CD4-positive, alpha-beta T cell (primary cell): ENCODE results near the gene CHPT1. TPM values are rescaled to one million over a fixed set of nuclear protein-coding genes. Genes with fewer than 3 reads are reported as not detected.
"Not testable (repeated sequence)": the region's sequence is repeated elsewhere in the genome, so short reads cannot be mapped to it uniquely, and the experiment has no call there.

ENCODE experiments used
- ATAC-seq: fragments of 200-7000 bp; cut with Tn5 transposase; one replicate; pipeline ENCODE4 v1.10.0; 2022; ENCODE audit warnings: mild to moderate bottlenecking; ENCODE audit not compliant: poor library complexity
- CTCF ChIA-PET: fragments of 350-600 bp; sonication (Branson Sonifier 250); formaldehyde crosslinking; loops from one replicate; lab custom pipeline; 2021; ENCODE audit warnings: antibody characterized with exemption, inconsistent platforms; lab: Charles Lee
- POLR2A ChIA-PET: fragments of 350-600 bp; sonication (Branson Sonifier 250); formaldehyde crosslinking; loops from one replicate; lab custom pipeline; 2021; ENCODE audit warnings: antibody characterized with exemption, inconsistent platforms; lab: Charles Lee
- DNase-seq, 14 experiments: peaks; one replicate each; pipeline ENCODE4 v3.0.0-alpha.2; 2013 to 2020; ENCODE audit warnings: mixed read lengths in 2 of 14
- H3K27ac ChIP-seq, 2 donors: one replicate each; pipeline versions ENCODE4 v1.5.1 to v1.7.0; 2013; ENCODE audit warnings: low read length in 2 of 2, low read depth in 1 of 2, mild to moderate bottlenecking in 1 of 2
- H3K27me3 ChIP-seq, 2 experiments: 1 replicate in 1 of 2; 2 replicates in 1 of 2; pipeline versions ENCODE4 v1.6.1 to v1.7.0; 2013; ENCODE audit warnings: low read length in 2 of 2, control low read depth in 1 of 2, mild to moderate bottlenecking in 1 of 2, moderate library complexity in 1 of 2; ENCODE audit not compliant: insufficient read depth in 2 of 2, control insufficient read depth in 1 of 2
- H3K36me3 ChIP-seq: one replicate; pipeline ENCODE4 v1.6.1; 2013; ENCODE audit warnings: low read length, control low read depth; ENCODE audit not compliant: insufficient read depth
- H3K4me1 ChIP-seq: one replicate; pipeline ENCODE4 v1.6.1; 2013; ENCODE audit warnings: low read length, control low read depth; ENCODE audit not compliant: insufficient read depth
- H3K4me3 ChIP-seq: one replicate; pipeline ENCODE4 v1.5.1; 2013; ENCODE audit warnings: mild to moderate bottlenecking, low read length, moderate library complexity
- H3K9me3 ChIP-seq, 2 experiments: 1 replicate in 1 of 2; 2 replicates in 1 of 2; pipeline versions ENCODE4 v1.6.1 to v1.7.0; 2013; ENCODE audit warnings: low read length in 2 of 2, mild to moderate bottlenecking in 2 of 2, control low read depth in 1 of 2, moderate library complexity in 1 of 2; ENCODE audit not compliant: control insufficient read depth in 1 of 2, insufficient read depth in 1 of 2
- H3K27ac Mint-ChIP-seq: one replicate; pipeline ENCODE4 v1.8.0; 2020; ENCODE audit warnings: mixed read lengths
- H3K27me3 Mint-ChIP-seq: one replicate; pipeline ENCODE4 v1.8.0; 2021; ENCODE audit warnings: mixed read lengths
- H3K36me3 Mint-ChIP-seq: one replicate; pipeline ENCODE4 v1.8.0; 2021; ENCODE audit warnings: low read depth, mixed read lengths
- H3K4me1 Mint-ChIP-seq: one replicate; pipeline ENCODE4 v1.8.0; 2021; ENCODE audit warnings: low read depth, mixed read lengths
- H3K4me3 Mint-ChIP-seq: one replicate; pipeline ENCODE4 v1.8.0; 2020; ENCODE audit warnings: mild to moderate bottlenecking, mixed read lengths
- H3K9me3 Mint-ChIP-seq: one replicate; pipeline ENCODE4 v1.8.0; 2020; ENCODE audit warnings: mixed read lengths
- CTCF ChIP-seq: fragments of 200-600 bp; IDR thresholded peaks from one replicate; pipeline ENCODE4 v1.8.0; 2022; ENCODE audit warnings: antibody characterized with exemption, mild to moderate bottlenecking
- intact Hi-C, 2 experiments: fragments of 100-400 bp; cut with DNase I in 1 of 2; cut with micrococcal nuclease in 1 of 2; formaldehyde crosslinking; loops; one replicate each; pipeline versions ENCODE4 v1.15.1 to v1.9.0; 2023 to 2025; cut with DNase I, micrococcal nuclease
- total RNA-seq, 174 experiments: library from RNA in 2 of 174; stranded (reverse) in 2 of 174; gene quantifications; one replicate each; pipeline ENCODE4 v1.2.3 and lab custom pipeline; 2021 to 2026

The CHPT1 gene
- total RNA-seq, 2 experiments from 2014 or later = 10.8 to 11.9 TPM

- H3K4me1 ChIP-seq = no peaks in the 10 kb centered on the region
- H3K9me3 Mint-ChIP-seq = no peaks in the 10 kb centered on the region
- DNase-seq = no peak
- no peak for ATAC-seq
- no peak for TF ChIP-seq CTCF
- H3K4me3 ChIP-seq = no peak overlapping the region
- H3K36me3 ChIP-seq = no peaks in the 10 kb centered on the region
- H3K27ac Mint-ChIP-seq = no peak overlapping the region
- CTCF ChIA-PET = no interaction called here
- POLR2A ChIA-PET = no interaction called here
- peaks cover 29% of the 10 kb centered on the region for H3K27me3 Mint-ChIP-seq
- intact Hi-C loops = no loop called here
- no peak overlapping the region for H3K4me3 Mint-ChIP-seq
- no peak overlapping the region for H3K27ac ChIP-seq
- no peaks in the 10 kb centered on the region for H3K36me3 Mint-ChIP-seq
- H3K27me3 ChIP-seq = peaks cover 0 to 4% of the 10 kb centered on the region in 2 experiments
- no peaks in the 10 kb centered on the region for H3K4me1 Mint-ChIP-seq
- H3K9me3 ChIP-seq = no peaks in the 10 kb centered on the region
These were observed 43.0 kb upstream of the CHPT1 start for GRCh38 chr12:101654442-101654841.

- POLR2A ChIA-PET = no interaction called here
- H3K36me3 Mint-ChIP-seq = no peaks in the 10 kb centered on the region
These were observed 42.0 kb upstream of the CHPT1 start for GRCh38 chr12:101655393-101655792.

GRCh38 chr12:101660662-101661061, 36.8 kb upstream of the CHPT1 start:
- H3K36me3 ChIP-seq, H3K4me3 Mint-ChIP-seq, H3K27ac ChIP-seq, POLR2A ChIA-PET, H3K4me1 ChIP-seq, DNase-seq, ATAC-seq, H3K9me3 ChIP-seq, H3K9me3 Mint-ChIP-seq, H3K4me3 ChIP-seq, H3K27me3 Mint-ChIP-seq, H3K27ac Mint-ChIP-seq, intact Hi-C loops, H3K27me3 ChIP-seq, H3K36me3 Mint-ChIP-seq, H3K4me1 Mint-ChIP-seq, CTCF ChIA-PET: not testable (repeated sequence)

More at GRCh38 chr12:101655393-101655792, 42.0 kb upstream of the CHPT1 start:
- peaks cover 21% of the 10 kb centered on the region for H3K27me3 Mint-ChIP-seq
- no peaks in the 10 kb centered on the region for H3K4me1 ChIP-seq
- ATAC-seq = no peak
- H3K27me3 ChIP-seq = peaks cover 0 to 4% of the 10 kb centered on the region in 2 experiments
- H3K9me3 ChIP-seq = no peaks in the 10 kb centered on the region
- intact Hi-C loops = no loop called here
- no peak for DNase-seq
- TF ChIP-seq CTCF = no peak
- no peaks in the 10 kb centered on the region for H3K36me3 ChIP-seq
- no peaks in the 10 kb centered on the region for H3K9me3 Mint-ChIP-seq
- no peaks in the 10 kb centered on the region for H3K4me1 Mint-ChIP-seq
- H3K27ac ChIP-seq = no peak overlapping the region
- H3K4me3 ChIP-seq = no peak overlapping the region
- no peak overlapping the region for H3K4me3 Mint-ChIP-seq
- CTCF ChIA-PET = interaction anchor here (0.6 kb wide), 1 partner anchor 216 kb away, joined by 3 read pairs; no protein-coding TSS in a partner anchor
- no peak overlapping the region for H3K27ac Mint-ChIP-seq

GRCh38 chr12:101663298-101663697, 34.1 kb upstream of the CHPT1 start:
- DNase-seq (no peak), ATAC-seq (no peak)
- Mint-ChIP-seq H3K36me3 (no peaks in the 10 kb centered on the region), H3K4me3 (no peak overlapping the region), H3K27me3 (peaks cover 4% of the 10 kb centered on the region), H3K9me3 (no peaks in the 10 kb centered on the region), H3K27ac (no peak overlapping the region), H3K4me1 (no peaks in the 10 kb centered on the region)
- H3K4me3 ChIP-seq = no peak overlapping the region
- intact Hi-C loops = no loop called here
- no peaks in the 10 kb centered on the region for H3K4me1 ChIP-seq
- ChIA-PET CTCF (no interaction called here), POLR2A (no interaction called here)
- no peak overlapping the region for H3K27ac ChIP-seq
- H3K27me3 ChIP-seq = no peaks in the 10 kb centered on the region
- no peak for TF ChIP-seq CTCF
- H3K36me3 ChIP-seq = no peaks in the 10 kb centered on the region
- H3K9me3 ChIP-seq = no peaks in the 10 kb centered on the region
